ENCODE results near the gene PLK1.

- TF ChIP-seq CTCF (conservative IDR thresholded peaks at IDR 0.05; ENCODE audit: low read length) (no peak), EZH2phosphoT487 (IDR thresholded peaks at IDR 0.05; ENCODE audit: borderline replicate concordance) (no peak)
Measured at GRCh38 chr16:23694644-23695373, 16.1 kb downstream of the PLK1 start.
